Endothelial cell of umbilical vein (primary cell): ENCODE data around the gene MTR. TPM values are rescaled to one million over a fixed set of nuclear protein-coding genes. Genes with fewer than 3 reads are reported as not detected.

Source experiments
- BruUV-seq: library from RNA; stranded (reverse); fragments of 400-500 nt; replicated peaks from 2 replicates; lab custom pipeline; 2021; lab: Mats Ljungman, UMichigan
- CTCF ChIA-PET: fragments of 300-600, 350-600 bp; sonication (Branson Sonifier 250); formaldehyde crosslinking; loops from one replicate; lab custom pipeline; 2021; ENCODE audit warnings: antibody characterized with exemption, inconsistent platforms; lab: Charles Lee
- POLR2A ChIA-PET: fragments of 300-600, 350-600 bp; sonication (Branson Sonifier 250); formaldehyde crosslinking; loops from one replicate; lab custom pipeline; 2021; ENCODE audit warnings: antibody characterized with exemption, inconsistent platforms; lab: Charles Lee
- DNase-seq: peaks from one replicate; pipeline ENCODE4 v3.0.0-alpha.2; 2011; ENCODE audit warnings: low read depth, low spot score
- FAIRE-seq: peaks from 2 replicates; lab custom pipeline; 2011; peaks lifted over from hg19 to GRCh38; lab: Jason Lieb, UNC
- H2AFZ ChIP-seq: 2 replicates; pipeline ENCODE4 v1.6.0; 2012; ENCODE audit warnings: low read depth, low read length, control low read depth, inconsistent platforms
- H3K27ac ChIP-seq: 2 replicates; pipeline ENCODE4 v1.5.1; 2011; ENCODE audit warnings: low read depth, mild to moderate bottlenecking, control low read depth, low read length, moderate library complexity; ENCODE audit not compliant: insufficient read depth
- H3K27me3 ChIP-seq, 2 experiments: 2 replicates each; pipeline versions ENCODE4 v1.6.0 to v1.6.1; 2011; ENCODE audit warnings: low read length in 2 of 2, mixed read lengths in 1 of 2; ENCODE audit not compliant: control insufficient read depth in 2 of 2, insufficient read depth in 2 of 2
- H3K36me3 ChIP-seq, 2 experiments: 2 replicates in 1 of 2; 3 replicates in 1 of 2; pipeline ENCODE4 v1.5.1; 2011; ENCODE audit warnings: low read length in 2 of 2, mild to moderate bottlenecking in 1 of 2, moderate library complexity in 1 of 2; ENCODE audit not compliant: control insufficient read depth in 2 of 2, insufficient read depth in 2 of 2; ENCODE audit errors: extremely low read depth in 1 of 2
- H3K4me1 ChIP-seq: 3 replicates; pipeline ENCODE4 v1.5.1; 2011; ENCODE audit warnings: mild to moderate bottlenecking, low read length; ENCODE audit not compliant: control insufficient read depth, insufficient read depth; ENCODE audit errors: extremely low read depth
- H3K4me2 ChIP-seq: 2 replicates; pipeline ENCODE4 v1.6.1; 2011; ENCODE audit warnings: low read length, control low read depth, mixed read lengths; ENCODE audit not compliant: insufficient read depth
- H3K4me3 ChIP-seq, 3 experiments: fragments of 200-600 bp in 1 of 3; sonication (generic), shearing (Covaris generic) in 1 of 3; replicated peaks in 1 of 3; 2 replicates each; pipeline ENCODE4 v1.5.1; 2011 to 2016; ENCODE audit warnings: control low read depth in 3 of 3, low read length in 3 of 3, mild to moderate bottlenecking in 2 of 3, inconsistent platforms in 1 of 3, low read depth in 1 of 3, moderate library complexity in 1 of 3; ENCODE audit not compliant: insufficient read depth in 1 of 3
- H3K79me2 ChIP-seq: 2 replicates; pipeline ENCODE4 v1.6.0; 2012; ENCODE audit warnings: low read length, inconsistent platforms; ENCODE audit not compliant: control insufficient read depth, insufficient read depth
- H3K9ac ChIP-seq: replicated peaks from 2 replicates; pipeline ENCODE3; 2011; ENCODE audit warnings: low read length, control low read depth; ENCODE audit not compliant: insufficient read depth; ENCODE audit errors: extremely low read depth
- H3K9me1 ChIP-seq: replicated peaks from 3 replicates; pipeline ENCODE4 v1.6.0; 2011; ENCODE audit warnings: mild to moderate bottlenecking, low read length; ENCODE audit not compliant: control insufficient read depth, insufficient read depth; ENCODE audit errors: extremely low read depth
- H3K9me3 ChIP-seq: replicated peaks from 2 replicates; pipeline ENCODE4 v1.5.1; 2012; ENCODE audit warnings: low read length, inconsistent platforms; ENCODE audit not compliant: control insufficient read depth, insufficient read depth
- H4K20me1 ChIP-seq: replicated peaks from 2 replicates; pipeline ENCODE3; 2011; ENCODE audit warnings: mild to moderate bottlenecking, low read length; ENCODE audit not compliant: control insufficient read depth, insufficient read depth; ENCODE audit errors: extremely low read depth
- CTCF ChIP-seq, 2 donors: IDR thresholded peaks; 1 replicate in 1 of 2; 2 replicates in 1 of 2; pipeline ENCODE4 v1.5.1; 2011; ENCODE audit warnings: low read length in 2 of 2, mild to moderate bottlenecking in 2 of 2, moderate library complexity in 2 of 2, control low read depth in 1 of 2, inconsistent platforms in 1 of 2, low read depth in 1 of 2; ENCODE audit not compliant: insufficient read depth in 1 of 2; ENCODE audit errors: extremely low read depth in 1 of 2
- EZH2 ChIP-seq: IDR thresholded peaks from 2 replicates; pipeline ENCODE4 v1.6.1; 2012; ENCODE audit warnings: borderline replicate concordance, low read depth, mild to moderate bottlenecking, moderate library complexity, low read length, inconsistent platforms; ENCODE audit not compliant: severe bottlenecking
- FOS ChIP-seq: IDR thresholded peaks from 2 replicates; pipeline ENCODE4 v1.6.1; 2011; ENCODE audit warnings: mild to moderate bottlenecking, low read length, moderate library complexity, borderline replicate concordance; ENCODE audit not compliant: insufficient read depth
- GATA2 ChIP-seq: IDR thresholded peaks from 2 replicates; pipeline ENCODE4 v1.7.0; 2011; ENCODE audit warnings: low read depth, mild to moderate bottlenecking, moderate library complexity, mixed read lengths, low read length; ENCODE audit not compliant: insufficient read length, insufficient read depth
- JUN ChIP-seq: IDR thresholded peaks from 2 replicates; pipeline ENCODE4 v1.6.1; 2011; ENCODE audit warnings: borderline replicate concordance, low read depth; ENCODE audit not compliant: insufficient read length, insufficient read depth
- MAX ChIP-seq: IDR thresholded peaks from 2 replicates; pipeline ENCODE4 v1.6.1; 2011; ENCODE audit not compliant: insufficient read depth, insufficient read length
- MYC ChIP-seq: IDR thresholded peaks from one replicate; pipeline ENCODE4 v1.6.1; 2011; ENCODE audit warnings: mild to moderate bottlenecking, low read depth, low read length
- POLR2A ChIP-seq: IDR thresholded peaks from 2 replicates; pipeline ENCODE4 v1.6.1; 2012; ENCODE audit warnings: low read depth, mild to moderate bottlenecking, control low read depth, low read length
- POLR2AphosphoS5 ChIP-seq: IDR thresholded peaks from 2 replicates; pipeline ENCODE4 v1.6.1; 2012; ENCODE audit warnings: low read depth, mild to moderate bottlenecking, control low read depth, low read length, moderate library complexity; ENCODE audit not compliant: insufficient read depth
- dilution Hi-C: fragments of 300-500 bp; cut with MboI; formaldehyde crosslinking; loops from one replicate; pipeline ENCODE4 v1.15.0; 2019; ENCODE audit warnings: low sequenced_read_pairs; ENCODE audit not compliant: extremely low pct_ligation_motif_present
- intact Hi-C: fragments of 100-400 bp; cut with micrococcal nuclease; formaldehyde crosslinking; loops from one replicate; pipeline ENCODE4 v1.10.0; 2022
- polyA plus RNA-seq, 4 experiments: library from polyadenylated mRNA; depleted of rRNA in 3 of 4; stranded (reverse) in 3 of 4; unstranded in 1 of 4; fragments of >200 nt; gene quantifications; 2 replicates each; pipeline versions ENCODE4 v1.2.1 to v1.2.3, GENCODE V29; 2011 to 2012; ENCODE audit warnings: missing spikeins in 1 of 4
- total RNA-seq: library from RNA; stranded (reverse); gene quantifications from 2 replicates; pipeline ENCODE4 v1.2.3, GENCODE V29; 2021

The MTR gene
- total and polyA plus RNA-seq, 2 donors (not counting 3 experiments of a cell fraction or from before 2014, with no cell fraction given): 6.7 to 45.2 TPM

GRCh38 chr1:236864211-236864610 is 69.1 kb downstream of the MTR start:
- no peaks in the 10 kb centered on the region for H3K9me1 ChIP-seq
- intact Hi-C loops (no loop called here), dilution Hi-C loops (no loop called here)
- H4K20me1 ChIP-seq: no peaks in the 10 kb centered on the region
- H3K4me3 ChIP-seq: no peak overlapping the region
- POLR2A ChIA-PET: no interaction called here
- no peak overlapping the region for H2AFZ ChIP-seq
- no peak for TF ChIP-seq MAX
- TF ChIP-seq POLR2AphosphoS5: no peak
- TF ChIP-seq JUN: no peak
- no peak for TF ChIP-seq MYC
- TF ChIP-seq EZH2: no peak
- no peak for TF ChIP-seq FOS
- no peak for TF ChIP-seq CTCF (IDR thresholded peaks at IDR 0.05; ENCODE audit: extremely low read depth in 1 of 2, insufficient read depth in 1 of 2, low read depth in 1 of 2, low read length in 2 of 2)
- TF ChIP-seq GATA2: no peak
- no peak for TF ChIP-seq POLR2A
- DNase-seq (no peak), FAIRE-seq (no peak)
- H3K27me3 ChIP-seq: no peaks in the 10 kb centered on the region
- no peak overlapping the region for H3K27ac ChIP-seq
- H3K9me3 ChIP-seq: no peaks in the 10 kb centered on the region
- no peaks in the 10 kb centered on the region for H3K4me1 ChIP-seq
- CTCF ChIA-PET: no interaction called here
- H3K4me2 ChIP-seq: no peak overlapping the region
- no peak overlapping the region for H3K9ac ChIP-seq
- no TSS peak for BruUV-seq
- H3K79me2 ChIP-seq: no peaks in the 10 kb centered on the region
- H3K36me3 ChIP-seq: peaks cover 5 to 16% of the 10 kb centered on the region in 2 experiments
